ENCODE results near the gene PIK3C2G.

DNA sequence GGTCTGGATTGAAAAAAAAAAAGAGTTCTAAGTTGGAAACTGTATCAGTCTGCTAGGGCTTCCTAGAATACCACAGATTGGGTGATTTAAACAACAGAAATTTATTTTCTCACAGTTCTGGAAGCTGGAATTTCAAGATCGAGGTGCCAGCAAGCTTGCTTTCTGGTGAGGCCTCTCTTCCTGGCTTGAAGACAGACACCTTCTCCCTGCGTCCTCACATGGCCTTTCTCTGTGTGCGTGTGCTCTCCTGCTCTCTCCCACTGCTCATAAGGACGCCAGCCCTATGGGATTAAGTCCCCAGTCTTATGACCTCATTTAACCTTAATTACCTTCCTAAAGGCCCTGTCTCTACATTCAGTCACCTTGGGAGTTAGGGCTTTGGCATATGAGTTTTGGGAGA is 215.5 kb downstream of the PIK3C2G start:
- TF ChIP-seq ZC3H10 (CRISPR knock-in tag; IDR thresholded peaks at IDR 0.05) (no peak), ZFP30 (CRISPR knock-in tag; IDR thresholded peaks at IDR 0.05) (no peak), ARNTL (CRISPR knock-in tag; IDR thresholded peaks at IDR 0.05; ENCODE audit: borderline replicate concordance, low read depth) (no peak), ZNF565 (CRISPR knock-in tag; conservative IDR thresholded peaks at IDR 0.05; ENCODE audit: low read depth) (no peak), TSHZ2 (CRISPR knock-in tag; IDR thresholded peaks at IDR 0.05) (no peak), PATZ1 (CRISPR knock-in tag; IDR thresholded peaks at IDR 0.05; ENCODE audit: borderline replicate concordance) (no peak), PPARA (CRISPR knock-in tag; IDR thresholded peaks at IDR 0.05; ENCODE audit: borderline replicate concordance) (no peak), CSDC2 (CRISPR knock-in tag; IDR thresholded peaks at IDR 0.05) (no peak)
- TF ChIP-seq, protein P1, sequence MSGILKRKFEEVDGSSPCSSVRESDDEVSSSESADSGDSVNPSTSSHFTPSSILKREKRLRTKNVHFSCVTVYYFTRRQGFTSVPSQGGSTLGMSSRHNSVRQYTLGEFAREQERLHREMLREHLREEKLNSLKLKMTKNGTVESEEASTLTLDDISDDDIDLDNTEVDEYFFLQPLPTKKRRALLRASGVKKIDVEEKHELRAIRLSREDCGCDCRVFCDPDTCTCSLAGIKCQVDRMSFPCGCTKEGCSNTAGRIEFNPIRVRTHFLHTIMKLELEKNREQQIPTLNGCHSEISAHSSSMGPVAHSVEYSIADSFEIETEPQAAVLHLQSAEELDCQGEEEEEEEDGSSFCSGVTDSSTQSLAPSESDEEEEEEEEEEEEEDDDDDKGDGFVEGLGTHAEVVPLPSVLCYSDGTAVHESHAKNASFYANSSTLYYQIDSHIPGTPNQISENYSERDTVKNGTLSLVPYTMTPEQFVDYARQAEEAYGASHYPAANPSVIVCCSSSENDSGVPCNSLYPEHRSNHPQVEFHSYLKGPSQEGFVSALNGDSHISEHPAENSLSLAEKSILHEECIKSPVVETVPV (CRISPR knock-in tag; IDR thresholded peaks at IDR 0.05) = no peak

All from SK-N-SH treated with all-trans-retinoic acid at 6 μM for 48 hours (cell line).